Endothelial cell of umbilical vein (primary cell): ENCODE results near the gene LDLRAD4. TPM values are rescaled to one million over a fixed set of nuclear protein-coding genes. Genes with fewer than 3 reads are reported as not detected.

Source experiments
- BruUV-seq: library from RNA; stranded (reverse); fragments of 400-500 nt; replicated peaks from 2 replicates; lab custom pipeline; 2021; lab: Mats Ljungman, UMichigan
- CTCF ChIA-PET: fragments of 300-600, 350-600 bp; sonication (Branson Sonifier 250); formaldehyde crosslinking; loops from one replicate; lab custom pipeline; 2021; ENCODE audit warnings: antibody characterized with exemption, inconsistent platforms; lab: Charles Lee
- POLR2A ChIA-PET: fragments of 300-600, 350-600 bp; sonication (Branson Sonifier 250); formaldehyde crosslinking; loops from one replicate; lab custom pipeline; 2021; ENCODE audit warnings: antibody characterized with exemption, inconsistent platforms; lab: Charles Lee
- DNase-seq: peaks from one replicate; pipeline ENCODE4 v3.0.0-alpha.2; 2011; ENCODE audit warnings: low read depth, low spot score
- FAIRE-seq: peaks from 2 replicates; lab custom pipeline; 2011; peaks lifted over from hg19 to GRCh38; lab: Jason Lieb, UNC
- H2AFZ ChIP-seq: 2 replicates; pipeline ENCODE4 v1.6.0; 2012; ENCODE audit warnings: low read depth, low read length, control low read depth, inconsistent platforms
- H3K27ac ChIP-seq: 2 replicates; pipeline ENCODE4 v1.5.1; 2011; ENCODE audit warnings: low read depth, mild to moderate bottlenecking, control low read depth, low read length, moderate library complexity; ENCODE audit not compliant: insufficient read depth
- H3K27me3 ChIP-seq, 2 experiments: 2 replicates each; pipeline versions ENCODE4 v1.6.0 to v1.6.1; 2011; ENCODE audit warnings: low read length in 2 of 2, mixed read lengths in 1 of 2; ENCODE audit not compliant: control insufficient read depth in 2 of 2, insufficient read depth in 2 of 2
- H3K36me3 ChIP-seq, 2 experiments: 2 replicates in 1 of 2; 3 replicates in 1 of 2; pipeline ENCODE4 v1.5.1; 2011; ENCODE audit warnings: low read length in 2 of 2, mild to moderate bottlenecking in 1 of 2, moderate library complexity in 1 of 2; ENCODE audit not compliant: control insufficient read depth in 2 of 2, insufficient read depth in 2 of 2; ENCODE audit errors: extremely low read depth in 1 of 2
- H3K4me1 ChIP-seq: 3 replicates; pipeline ENCODE4 v1.5.1; 2011; ENCODE audit warnings: mild to moderate bottlenecking, low read length; ENCODE audit not compliant: control insufficient read depth, insufficient read depth; ENCODE audit errors: extremely low read depth
- H3K4me2 ChIP-seq: 2 replicates; pipeline ENCODE4 v1.6.1; 2011; ENCODE audit warnings: low read length, control low read depth, mixed read lengths; ENCODE audit not compliant: insufficient read depth
- H3K4me3 ChIP-seq, 3 experiments: fragments of 200-600 bp in 1 of 3; sonication (generic), shearing (Covaris generic) in 1 of 3; replicated peaks in 1 of 3; 2 replicates each; pipeline ENCODE4 v1.5.1; 2011 to 2016; ENCODE audit warnings: control low read depth in 3 of 3, low read length in 3 of 3, mild to moderate bottlenecking in 2 of 3, inconsistent platforms in 1 of 3, low read depth in 1 of 3, moderate library complexity in 1 of 3; ENCODE audit not compliant: insufficient read depth in 1 of 3
- H3K79me2 ChIP-seq: 2 replicates; pipeline ENCODE4 v1.6.0; 2012; ENCODE audit warnings: low read length, inconsistent platforms; ENCODE audit not compliant: control insufficient read depth, insufficient read depth
- H3K9ac ChIP-seq: replicated peaks from 2 replicates; pipeline ENCODE3; 2011; ENCODE audit warnings: low read length, control low read depth; ENCODE audit not compliant: insufficient read depth; ENCODE audit errors: extremely low read depth
- H3K9me1 ChIP-seq: replicated peaks from 3 replicates; pipeline ENCODE4 v1.6.0; 2011; ENCODE audit warnings: mild to moderate bottlenecking, low read length; ENCODE audit not compliant: control insufficient read depth, insufficient read depth; ENCODE audit errors: extremely low read depth
- H3K9me3 ChIP-seq: replicated peaks from 2 replicates; pipeline ENCODE4 v1.5.1; 2012; ENCODE audit warnings: low read length, inconsistent platforms; ENCODE audit not compliant: control insufficient read depth, insufficient read depth
- H4K20me1 ChIP-seq: replicated peaks from 2 replicates; pipeline ENCODE3; 2011; ENCODE audit warnings: mild to moderate bottlenecking, low read length; ENCODE audit not compliant: control insufficient read depth, insufficient read depth; ENCODE audit errors: extremely low read depth
- EZH2 ChIP-seq: IDR thresholded peaks from 2 replicates; pipeline ENCODE4 v1.6.1; 2012; ENCODE audit warnings: borderline replicate concordance, low read depth, mild to moderate bottlenecking, moderate library complexity, low read length, inconsistent platforms; ENCODE audit not compliant: severe bottlenecking
- FOS ChIP-seq: IDR thresholded peaks from 2 replicates; pipeline ENCODE4 v1.6.1; 2011; ENCODE audit warnings: mild to moderate bottlenecking, low read length, moderate library complexity, borderline replicate concordance; ENCODE audit not compliant: insufficient read depth
- GATA2 ChIP-seq: IDR thresholded peaks from 2 replicates; pipeline ENCODE4 v1.7.0; 2011; ENCODE audit warnings: low read depth, mild to moderate bottlenecking, moderate library complexity, mixed read lengths, low read length; ENCODE audit not compliant: insufficient read length, insufficient read depth
- MAX ChIP-seq: IDR thresholded peaks from 2 replicates; pipeline ENCODE4 v1.6.1; 2011; ENCODE audit not compliant: insufficient read depth, insufficient read length
- MYC ChIP-seq: IDR thresholded peaks from one replicate; pipeline ENCODE4 v1.6.1; 2011; ENCODE audit warnings: mild to moderate bottlenecking, low read depth, low read length
- POLR2A ChIP-seq: IDR thresholded peaks from 2 replicates; pipeline ENCODE4 v1.6.1; 2012; ENCODE audit warnings: low read depth, mild to moderate bottlenecking, control low read depth, low read length
- POLR2AphosphoS5 ChIP-seq: IDR thresholded peaks from 2 replicates; pipeline ENCODE4 v1.6.1; 2012; ENCODE audit warnings: low read depth, mild to moderate bottlenecking, control low read depth, low read length, moderate library complexity; ENCODE audit not compliant: insufficient read depth
- dilution Hi-C: fragments of 300-500 bp; cut with MboI; formaldehyde crosslinking; loops from one replicate; pipeline ENCODE4 v1.15.0; 2019; ENCODE audit warnings: low sequenced_read_pairs; ENCODE audit not compliant: extremely low pct_ligation_motif_present
- intact Hi-C: fragments of 100-400 bp; cut with micrococcal nuclease; formaldehyde crosslinking; loops from one replicate; pipeline ENCODE4 v1.10.0; 2022
- polyA plus RNA-seq, 4 experiments: library from polyadenylated mRNA; depleted of rRNA in 3 of 4; stranded (reverse) in 3 of 4; unstranded in 1 of 4; fragments of >200 nt; gene quantifications; 2 replicates each; pipeline versions ENCODE4 v1.2.1 to v1.2.3, GENCODE V29; 2011 to 2012; ENCODE audit warnings: missing spikeins in 1 of 4
- total RNA-seq: library from RNA; stranded (reverse); gene quantifications from 2 replicates; pipeline ENCODE4 v1.2.3, GENCODE V29; 2021

LDLRAD4 gene
- total and polyA plus RNA-seq, 2 donors (not counting 3 experiments of a cell fraction or from before 2014, with no cell fraction given): 5.2 to 6.5 TPM

GRCh38 chr18:13451661-13452387 lies 233.3 kb downstream of the LDLRAD4 start:
- Histone ChIP-seq H3K4me2 (no peak overlapping the region), H3K4me1 (peaks cover 1% of the 10 kb centered on the region), H3K9ac (no peak overlapping the region), H3K9me1 (no peaks in the 10 kb centered on the region), H3K4me3 (no peak overlapping the region), H3K9me3 (no peaks in the 10 kb centered on the region), H3K79me2 (no peaks in the 10 kb centered on the region), H3K36me3 (no peaks in the 10 kb centered on the region), H3K27ac (no peak overlapping the region), H2AFZ (peak overlapping the region; percentile 50), H4K20me1 (no peaks in the 10 kb centered on the region), H3K27me3 (no peaks in the 10 kb centered on the region)
- ChIA-PET CTCF (interaction anchor here (1.1 to 1.2 kb wide), 2 partner anchors 16 to 79 kb away, joined by 3 read pairs; no protein-coding TSS in a partner anchor), POLR2A (no interaction called here)
- TF ChIP-seq GATA2: no peak
- no peak for TF ChIP-seq EZH2
- no peak for TF ChIP-seq MYC
- TF ChIP-seq POLR2AphosphoS5: no peak
- no peak for TF ChIP-seq POLR2A
- no TSS peak for BruUV-seq
- dilution Hi-C loops: no loop called here
- FAIRE-seq (no peak), DNase-seq (peak; percentile 26)
- intact Hi-C loops: no loop called here

GRCh38 chr18:13452388-13452811 lies 233.8 kb downstream of the LDLRAD4 start:
- H3K9me1 ChIP-seq: no peaks in the 10 kb centered on the region
- H2AFZ ChIP-seq: peak overlapping the region; percentile 50
- H3K36me3 ChIP-seq: no peaks in the 10 kb centered on the region
- H3K27ac ChIP-seq: no peak overlapping the region
- no peak overlapping the region for H3K9ac ChIP-seq
- H3K79me2 ChIP-seq: no peaks in the 10 kb centered on the region
- TF ChIP-seq MYC (no peak), FOS (peak; percentile 53), MAX (no peak)
- ChIA-PET POLR2A (no interaction called here), CTCF (interaction anchor here (1.1 to 1.2 kb wide), 2 partner anchors 17 to 78 kb away, joined by 3 read pairs; no protein-coding TSS in a partner anchor)
- H3K27me3 ChIP-seq: no peaks in the 10 kb centered on the region
- H3K4me2 ChIP-seq: no peak overlapping the region
- peaks cover 7% of the 10 kb centered on the region for H3K4me1 ChIP-seq
- H3K9me3 ChIP-seq: no peaks in the 10 kb centered on the region
- peak; percentile 73 for DNase-seq
- peak; percentile 73 for FAIRE-seq
- no peaks in the 10 kb centered on the region for H4K20me1 ChIP-seq
- dilution Hi-C loops: no loop called here
- BruUV-seq: no TSS peak
- H3K4me3 ChIP-seq: no peak overlapping the region
- intact Hi-C loops: no loop called here
